ENCODE results near the gene FAM20C. TPM values are rescaled to one million over a fixed set of nuclear protein-coding genes. Genes with fewer than 3 reads are reported as not detected.

The FAM20C gene
- total RNA-seq, 2 experiments from 2014 or later: not detected

- DNase-seq (ENCODE audit: low spot score): no peak
- H3K4me2 ChIP-seq (ENCODE audit: low read length): no peak overlapping the region
- CTCF ChIA-PET (ENCODE audit: unreplicated experiment): no interaction called here
- H3K9me2 ChIP-seq (ENCODE audit: insufficient read depth, low read length): no peaks in the 10 kb centered on the region
- H3K4me1 ChIP-seq (ENCODE audit: insufficient read depth, low read length, poor library complexity, severe bottlenecking): no peaks in the 10 kb centered on the region
- H3K27ac ChIP-seq (ENCODE audit: low read depth, low read length, poor library complexity, severe bottlenecking): no peak overlapping the region
- POLR2A ChIA-PET: no interaction called here
- H4K20me1 ChIP-seq (ENCODE audit: insufficient read depth, low read length): no peaks in the 10 kb centered on the region; the same call in 1 of the 2 replicates
- no peak overlapping the region for H2AFZ ChIP-seq (ENCODE audit: low read length)
- no peak for TF ChIP-seq EZH2phosphoT487 (IDR thresholded peaks at IDR 0.05; ENCODE audit: borderline replicate concordance, low read depth, low read length)
- TF ChIP-seq, protein P1, sequence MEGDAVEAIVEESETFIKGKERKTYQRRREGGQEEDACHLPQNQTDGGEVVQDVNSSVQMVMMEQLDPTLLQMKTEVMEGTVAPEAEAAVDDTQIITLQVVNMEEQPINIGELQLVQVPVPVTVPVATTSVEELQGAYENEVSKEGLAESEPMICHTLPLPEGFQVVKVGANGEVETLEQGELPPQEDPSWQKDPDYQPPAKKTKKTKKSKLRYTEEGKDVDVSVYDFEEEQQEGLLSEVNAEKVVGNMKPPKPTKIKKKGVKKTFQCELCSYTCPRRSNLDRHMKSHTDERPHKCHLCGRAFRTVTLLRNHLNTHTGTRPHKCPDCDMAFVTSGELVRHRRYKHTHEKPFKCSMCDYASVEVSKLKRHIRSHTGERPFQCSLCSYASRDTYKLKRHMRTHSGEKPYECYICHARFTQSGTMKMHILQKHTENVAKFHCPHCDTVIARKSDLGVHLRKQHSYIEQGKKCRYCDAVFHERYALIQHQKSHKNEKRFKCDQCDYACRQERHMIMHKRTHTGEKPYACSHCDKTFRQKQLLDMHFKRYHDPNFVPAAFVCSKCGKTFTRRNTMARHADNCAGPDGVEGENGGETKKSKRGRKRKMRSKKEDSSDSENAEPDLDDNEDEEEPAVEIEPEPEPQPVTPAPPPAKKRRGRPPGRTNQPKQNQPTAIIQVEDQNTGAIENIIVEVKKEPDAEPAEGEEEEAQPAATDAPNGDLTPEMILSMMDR (conservative IDR thresholded peaks at IDR 0.05; ENCODE audit: low read length): no peak
- H3K79me2 ChIP-seq (ENCODE audit: insufficient read depth, low read depth, low read length): no peaks in the 10 kb centered on the region
- intact Hi-C loops (cut with micrococcal nuclease; ENCODE audit: unreplicated experiment): no loop called here
- H3K36me3 ChIP-seq (ENCODE audit: insufficient read depth, low read length): no peaks in the 10 kb centered on the region
- no peak overlapping the region for H3K4me3 ChIP-seq (ENCODE audit: low read depth, low read length, poor library complexity, severe bottlenecking)
- BruUV-seq (replicated peaks): no TSS peak
- no peaks in the 10 kb centered on the region for H3K9me3 ChIP-seq (ENCODE audit: low read length)
Observed at GRCh38 chr7:194252-195009, 2.1 kb downstream of the FAM20C start.

DNA sequence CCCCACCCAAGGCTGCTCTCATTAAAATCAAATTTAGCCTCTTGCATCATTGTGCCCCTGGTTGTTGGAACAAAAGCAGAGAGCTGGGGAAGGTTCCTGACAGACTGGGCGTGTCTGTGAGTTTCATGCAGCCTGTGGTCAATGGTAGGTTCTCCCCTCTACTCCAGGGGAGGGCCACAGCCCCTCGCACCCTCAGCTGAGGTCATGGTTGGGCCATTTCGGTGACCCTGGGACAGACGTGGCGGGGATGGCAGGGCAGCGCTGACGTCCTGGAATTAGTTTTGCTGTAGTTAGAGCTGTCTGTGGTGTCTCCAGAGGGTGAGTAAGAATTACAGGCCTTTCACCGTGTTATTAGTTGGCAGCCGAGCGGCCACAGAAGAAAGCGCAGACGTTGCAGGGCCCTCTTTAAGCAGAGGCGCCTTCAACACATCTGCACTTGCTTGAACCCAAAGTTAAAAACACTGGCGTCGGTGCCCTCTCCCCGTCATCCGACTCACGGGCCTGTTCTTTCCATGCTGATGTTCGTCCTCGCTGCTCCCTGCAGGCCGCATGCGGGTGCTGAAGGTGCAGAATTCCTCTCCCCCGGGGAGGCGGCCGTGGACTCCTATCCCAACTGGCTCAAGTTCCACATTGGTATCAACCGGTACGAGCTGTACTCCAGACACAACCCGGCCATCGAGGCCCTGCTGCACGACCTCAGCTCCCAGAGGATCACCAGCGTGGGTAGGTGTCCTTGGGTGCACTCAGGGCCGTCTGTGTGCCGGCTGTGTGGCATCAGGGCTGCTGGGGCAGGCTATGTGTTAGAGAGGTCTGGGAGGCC, 2.8 kb downstream of the FAM20C start:
- ChIA-PET POLR2A (interaction anchor here (0.6 kb wide), 1 partner anchor 33 kb away, joined by 4 read pairs; no protein-coding TSS in a partner anchor), CTCF (ENCODE audit: unreplicated experiment) (no interaction called here)
- Histone ChIP-seq H3K4me3 (ENCODE audit: low read depth, low read length, poor library complexity, severe bottlenecking) (no peak overlapping the region), H4K20me1 (ENCODE audit: insufficient read depth, low read length) (no peaks in the 10 kb centered on the region; the same call in 1 of the 2 replicates), H3K9me2 (ENCODE audit: insufficient read depth, low read length) (no peaks in the 10 kb centered on the region), H3K4me2 (ENCODE audit: low read length) (no peak overlapping the region), H3K9me3 (ENCODE audit: low read length) (no peaks in the 10 kb centered on the region), H3K4me1 (ENCODE audit: insufficient read depth, low read length, poor library complexity, severe bottlenecking) (no peaks in the 10 kb centered on the region), H3K79me2 (ENCODE audit: insufficient read depth, low read depth, low read length) (no peaks in the 10 kb centered on the region), H2AFZ (ENCODE audit: low read length) (no peak overlapping the region), H3K36me3 (ENCODE audit: insufficient read depth, low read length) (no peaks in the 10 kb centered on the region), H3K27ac (ENCODE audit: low read depth, low read length, poor library complexity, severe bottlenecking) (no peak overlapping the region)
- intact Hi-C loops (cut with micrococcal nuclease; ENCODE audit: unreplicated experiment): no loop called here
- no TSS peak for BruUV-seq (replicated peaks)
- TF ChIP-seq, protein P1 (conservative IDR thresholded peaks at IDR 0.05; ENCODE audit: low read length): no peak
- no peak for TF ChIP-seq EZH2phosphoT487 (IDR thresholded peaks at IDR 0.05; ENCODE audit: borderline replicate concordance, low read depth, low read length)
- DNase-seq (ENCODE audit: low spot score): no peak

- Histone ChIP-seq H4K20me1 (ENCODE audit: insufficient read depth, low read length) (no peaks in the 10 kb centered on the region; the same call in 1 of the 2 replicates), H3K4me1 (ENCODE audit: insufficient read depth, low read length, poor library complexity, severe bottlenecking) (no peaks in the 10 kb centered on the region), H3K4me2 (ENCODE audit: low read length) (no peak overlapping the region), H3K9me2 (ENCODE audit: insufficient read depth, low read length) (no peaks in the 10 kb centered on the region), H3K79me2 (ENCODE audit: insufficient read depth, low read depth, low read length) (no peaks in the 10 kb centered on the region), H3K36me3 (ENCODE audit: insufficient read depth, low read length) (no peaks in the 10 kb centered on the region), H3K4me3 (ENCODE audit: low read depth, low read length, poor library complexity, severe bottlenecking) (no peak overlapping the region), H3K9me3 (ENCODE audit: low read length) (no peaks in the 10 kb centered on the region), H2AFZ (ENCODE audit: low read length) (no peak overlapping the region), H3K27ac (ENCODE audit: low read depth, low read length, poor library complexity, severe bottlenecking) (no peak overlapping the region)
- DNase-seq (ENCODE audit: low spot score): no peak
- TF ChIP-seq, protein P1 (conservative IDR thresholded peaks at IDR 0.05; ENCODE audit: low read length): no peak
- no peak for TF ChIP-seq EZH2phosphoT487 (IDR thresholded peaks at IDR 0.05; ENCODE audit: borderline replicate concordance, low read depth, low read length)
- no TSS peak for BruUV-seq (replicated peaks)
- POLR2A ChIA-PET: interaction anchor here (0.6 kb wide), 1 partner anchor 34 kb away, joined by 4 read pairs; no protein-coding TSS in a partner anchor
- CTCF ChIA-PET (ENCODE audit: unreplicated experiment): no interaction called here
- intact Hi-C loops (cut with micrococcal nuclease; ENCODE audit: unreplicated experiment): no loop called here
Observed at GRCh38 chr7:195830-196128, 3.4 kb downstream of the FAM20C start.
